Parietal lobe (tissue), 2 donors: ENCODE results near the gene OSTF1. TPM values are rescaled to one million over a fixed set of nuclear protein-coding genes. Genes with fewer than 3 reads are reported as not detected.

ENCODE experiments used
- small RNA-seq: library from RNA; depleted of rRNA; stranded (forward); fragments of <200 nt; gene quantifications from one replicate; pipeline ENCODE3, GENCODE V24; 2014; ENCODE audit warnings: low replicate concordance
- total RNA-seq: library from RNA; depleted of rRNA; stranded (reverse); fragments of >200 nt; gene quantifications from one replicate; pipeline ENCODE4 v1.2.3, GENCODE V29; 2014

The OSTF1 gene
- total RNA-seq = 9.4 TPM

GRCh38 chr9:75087824-75088645, at the start of gene OSTF1, which contains the start of gene NMRK1:
TSS of gene OSTF1 (plus strand) at chr9:75088514. CDS start at chr9:75088693, 179 bp downstream.
TSS of gene NMRK1 (minus strand) at chr9:75088155. CDS start at chr9:75083115, 5,040 bp downstream.

Small RNAs within 50 kb of the gene (small RNA-seq; reads per million reads assigned to genes)
- not detected for gene RF00019

Other genes with a start within 250 kb of the OSTF1 start
- gene TRPM6, start 200.6 kb upstream of the OSTF1 start, total RNA-seq = 2.5 TPM
- gene C9orf40, start 135.6 kb upstream of the OSTF1 start, total RNA-seq = 7.8 TPM
- 36.9 TPM for gene CARNMT1, start 60.2 kb upstream of the OSTF1 start, total RNA-seq
- 5.3 TPM for gene NMRK1, start 359 bp upstream of the OSTF1 start, total RNA-seq